ENCODE results near the gene ILF3. TPM values are rescaled to one million over a fixed set of nuclear protein-coding genes. Genes with fewer than 3 reads are reported as not detected.

ILF3 gene
- total and polyA plus RNA-seq, 2 experiments from 2014 or later = 573 to 616 TPM

GRCh38 chr19:10624585-10624984 is 29.6 kb upstream of the ILF3 start:
- Mint-ChIP-seq H3K9me3 (no peaks in the 10 kb centered on the region; the same call in 2 of the 3 replicates), H3K36me3 (ENCODE audit: low read depth) (peaks cover 25% of the 10 kb centered on the region), H3K4me1 (peaks cover 15% of the 10 kb centered on the region), H3K27ac (peak overlapping the region; percentile 92; the same call in 1 of the 2 replicates), H3K27me3 (ENCODE audit: insufficient read depth, low read depth, poor library complexity) (peaks cover 11% of the 10 kb centered on the region), H3K4me3 (peak overlapping the region; percentile 66)
- DNase-seq (ENCODE audit: low spot score) = no peak
- Histone ChIP-seq H3K4me1 (ENCODE audit: insufficient read depth) (peaks cover 17% of the 10 kb centered on the region), H4K20me1 (replicated peaks; ENCODE audit: insufficient read depth) (peaks cover 5% of the 10 kb centered on the region; the same call in 1 of the 2 replicates), H2AFZ (no peak overlapping the region; the same call in 1 of the 2 replicates), H3K36me3 (ENCODE audit: insufficient read depth) (no peaks in the 10 kb centered on the region), H3K4me3 (peak overlapping the region; percentile 87), H3F3A (replicated peaks; ENCODE audit: low read depth) (peaks cover 11% of the 10 kb centered on the region), H3K4me2 (peak overlapping the region; percentile 97), H3K27ac (ENCODE audit: low read depth) (peak overlapping the region; percentile 92), H3K79me2 (replicated peaks; ENCODE audit: insufficient read depth) (peaks cover 9% of the 10 kb centered on the region; the same call in 1 of the 2 replicates), H3K9me2 (ENCODE audit: insufficient read depth) (no peaks in the 10 kb centered on the region), H3K27me3 (ENCODE audit: insufficient read depth) (no peaks in the 10 kb centered on the region)
- TF ChIP-seq ETS1 (IDR thresholded peaks at IDR 0.05) (no peak), NANOG (IDR thresholded peaks at IDR 0.05; ENCODE audit: borderline replicate concordance) (no peak), ZNF331 (CRISPR knock-in tag; IDR thresholded peaks at IDR 0.05; ENCODE audit: low read depth) (no peak), CREB1 (CRISPR knock-in tag; IDR thresholded peaks at IDR 0.05; ENCODE audit: low read depth) (no peak), POLR2AphosphoS5 (IDR thresholded peaks at IDR 0.05; ENCODE audit: low read depth) (no peak), JUNB (IDR thresholded peaks at IDR 0.05; ENCODE audit: unreplicated experiment) (no peak), ZNF114 (CRISPR knock-in tag; IDR thresholded peaks at IDR 0.05) (no peak), STAT1 (IDR thresholded peaks at IDR 0.05; ENCODE audit: unreplicated experiment) (no peak), CTCF (conservative IDR thresholded peaks at IDR 0.05; ENCODE audit: low read depth in 2 of 2) (no peak), EZH2phosphoT487 (IDR thresholded peaks at IDR 0.05; ENCODE audit: unreplicated experiment) (no peak), ZNF462 (CRISPR knock-in tag; IDR thresholded peaks at IDR 0.05) (no peak), EZH2 (IDR thresholded peaks at IDR 0.05; ENCODE audit: low read depth, unreplicated experiment) (no peak), REST (IDR thresholded peaks at IDR 0.05; ENCODE audit: unreplicated experiment) (no peak)
- peak; percentile 13 for ATAC-seq
